Small intestine (tissue), 7 donors: ENCODE measurements around the gene GRB10. TPM values are rescaled to one million over a fixed set of nuclear protein-coding genes. Genes with fewer than 3 reads are reported as not detected.

Source experiments
- DNase-seq, 2 donors: peaks; one replicate each; pipeline versions ENCODE4 v3.0.0 to v3.0.0-alpha.2; 2013
- FAIRE-seq: peaks from 2 replicates; lab custom pipeline; 2012; peaks lifted over from hg19 to GRCh38; lab: Jason Lieb, UNC
- H3K27ac ChIP-seq, 3 donors: one replicate each; pipeline ENCODE4 v1.5.1; 2013; ENCODE audit warnings: low read length in 2 of 3, mild to moderate bottlenecking in 2 of 3, control low read depth in 1 of 3, inconsistent platforms in 1 of 3, low read depth in 1 of 3, moderate library complexity in 1 of 3
- H3K27me3 ChIP-seq, 3 donors: one replicate each; pipeline ENCODE4 v1.6.1; 2013; ENCODE audit warnings: low read length in 3 of 3, inconsistent platforms in 1 of 3; ENCODE audit not compliant: control insufficient read depth in 3 of 3, insufficient read depth in 3 of 3
- H3K36me3 ChIP-seq, 3 donors: one replicate each; pipeline ENCODE4 v1.6.1; 2013; ENCODE audit warnings: low read length in 3 of 3, inconsistent platforms in 1 of 3, low read depth in 1 of 3, mild to moderate bottlenecking in 1 of 3, moderate library complexity in 1 of 3; ENCODE audit not compliant: control insufficient read depth in 3 of 3, insufficient read depth in 2 of 3
- H3K4me1 ChIP-seq, 3 donors: one replicate each; pipeline ENCODE4 v1.6.1; 2013; ENCODE audit warnings: low read length in 2 of 3, inconsistent platforms in 1 of 3, low read depth in 1 of 3, mild to moderate bottlenecking in 1 of 3, moderate library complexity in 1 of 3; ENCODE audit not compliant: control insufficient read depth in 3 of 3, insufficient read depth in 2 of 3
- H3K4me3 ChIP-seq, 3 donors: one replicate each; pipeline ENCODE4 v1.5.1; 2013; ENCODE audit warnings: low read length in 3 of 3, control low read depth in 1 of 3, inconsistent platforms in 1 of 3, low read depth in 1 of 3, mild to moderate bottlenecking in 1 of 3, moderate library complexity in 1 of 3
- H3K9me3 ChIP-seq, 2 donors: one replicate each; pipeline ENCODE4 v1.6.1; 2013; ENCODE audit warnings: low read depth in 1 of 2, low read length in 1 of 2; ENCODE audit not compliant: control insufficient read depth in 2 of 2, insufficient read depth in 1 of 2
- WGBS, 3 donors: extraction: QIAGEN DNeasy Blood & Tissue Kit; methylation state at CpG; one replicate each; pipeline ENCODE4 v1.1.7; 2013; 5-methylcytosine and 5-hydroxymethylcytosine counted together
- polyA plus RNA-seq, 4 donors: library from polyadenylated mRNA; stranded (reverse) in 3 of 4; unstranded in 1 of 4; fragments of 200-250 nt in 3 of 4; fragments of 120-200 nt in 1 of 4; gene quantifications; one replicate each; pipeline versions ENCODE4 v1.2.1 to v1.2.3, GENCODE V29; 2013
- donor health status: healthy with polysubstance abuse.
- donor health status: control.
- donor health status: control.
- donor health status: Bipolar disorder and iron deficiency.
- donor health status: healthy.

Gene GRB10
- polyA plus RNA-seq, 4 donors = 14.5 to 33.8 (median 22.1) TPM

- H3K27ac ChIP-seq = no peak overlapping the region
- no peak for FAIRE-seq
- H3K4me3 ChIP-seq = no peak overlapping the region
- WGBS, 3 donors = 37 to 72% (median 66%) methylated on average over 9 of the region's 9 CpGs
- H3K36me3 ChIP-seq = peaks cover 0 to 14% (median 0%) of the 10 kb centered on the region in 3 donors
- DNase-seq = peak; percentile 26 to 63
- H3K27me3 ChIP-seq = no peaks in the 10 kb centered on the region
- H3K4me1 ChIP-seq = peaks cover 0 to 10% (median 2%) of the 10 kb centered on the region in 3 donors
- H3K9me3 ChIP-seq = no peaks in the 10 kb centered on the region
These were observed 26.5 kb downstream of the GRB10 start for GRCh38 chr7:50756180-50756579.

- Histone ChIP-seq H3K4me3 (no peak overlapping the region), H3K4me1 (peaks cover 0 to 10% (median 2%) of the 10 kb centered on the region in 3 donors), H3K9me3 (no peaks in the 10 kb centered on the region), H3K36me3 (peaks cover 0 to 19% (median 0%) of the 10 kb centered on the region in 3 donors), H3K27ac (no peak overlapping the region), H3K27me3 (no peaks in the 10 kb centered on the region)
- FAIRE-seq = no peak
- DNase-seq = no peak
- WGBS, 3 donors = 75 to 83% (median 78%) methylated on average over 6 of the region's 6 CpGs
These were observed 28.0 kb downstream of the GRB10 start for GRCh38 chr7:50754684-50755083.

- WGBS, 3 donors = 89 to 93% (median 90%) methylated on average over 6 of the region's 6 CpGs
- Histone ChIP-seq H3K4me3 (no peak overlapping the region), H3K27me3 (no peaks in the 10 kb centered on the region), H3K36me3 (peaks cover 0 to 19% (median 0%) of the 10 kb centered on the region in 3 donors), H3K9me3 (no peaks in the 10 kb centered on the region), H3K4me1 (peaks cover 0 to 10% (median 2%) of the 10 kb centered on the region in 3 donors), H3K27ac (no peak overlapping the region)
- DNase-seq (no peak), FAIRE-seq (no peak)
These were observed 28.5 kb downstream of the GRB10 start for GRCh38 chr7:50754241-50754640.

GRCh38 chr7:50752422-50752821 is 30.3 kb downstream of the GRB10 start:
- 93 to 95% (median 95%) methylated on average over 4 of the region's 4 CpGs for WGBS, 3 donors
- Histone ChIP-seq H3K9me3 (no peaks in the 10 kb centered on the region), H3K27ac (no peak overlapping the region), H3K27me3 (no peaks in the 10 kb centered on the region), H3K4me3 (no peak overlapping the region), H3K4me1 (peaks cover 0 to 6% (median 2%) of the 10 kb centered on the region in 3 donors), H3K36me3 (peaks cover 0 to 27% (median 0%) of the 10 kb centered on the region in 3 donors)
- no peak for FAIRE-seq
- DNase-seq = no peak

GRCh38 chr7:50751146-50751545 is 31.6 kb downstream of the GRB10 start:
- DNase-seq = no peak
- Histone ChIP-seq H3K4me3 (no peak overlapping the region), H3K27ac (no peak overlapping the region), H3K9me3 (no peaks in the 10 kb centered on the region), H3K4me1 (peaks cover 0 to under 1% (median 0%) of the 10 kb centered on the region in 3 donors), H3K27me3 (no peaks in the 10 kb centered on the region), H3K36me3 (peaks cover 0 to 28% (median 0%) of the 10 kb centered on the region in 3 donors)
- 88 to 100% (median 90%) methylated on average over 1 of the region's 1 CpG for WGBS, 3 donors
- FAIRE-seq = no peak

GRCh38 chr7:50749896-50750295 is 32.8 kb downstream of the GRB10 start:
- H3K27ac ChIP-seq = no peak overlapping the region
- 83 to 88% (median 85%) methylated on average over 3 of the region's 3 CpGs for WGBS, 3 donors

GRCh38 chr7:50748472-50748871 is 34.2 kb downstream of the GRB10 start:
- Histone ChIP-seq H3K4me1 (peaks cover 0 to 5% (median 0%) of the 10 kb centered on the region in 3 donors), H3K9me3 (no peaks in the 10 kb centered on the region), H3K27me3 (no peaks in the 10 kb centered on the region), H3K27ac (no peak overlapping the region), H3K36me3 (peaks cover 0 to 20% (median 0%) of the 10 kb centered on the region in 3 donors), H3K4me3 (no peak overlapping the region)
- DNase-seq (no peak), FAIRE-seq (no peak)
- 90 to 92% (median 90%) methylated on average over 8 of the region's 8 CpGs for WGBS, 3 donors

More at GRCh38 chr7:50749896-50750295, 32.8 kb downstream of the GRB10 start:
- FAIRE-seq (no peak), DNase-seq (no peak)
- Histone ChIP-seq H3K27me3 (no peaks in the 10 kb centered on the region), H3K4me3 (no peak overlapping the region), H3K9me3 (no peaks in the 10 kb centered on the region), H3K4me1 (no peaks in the 10 kb centered on the region), H3K36me3 (peaks cover 0 to 23% (median 0%) of the 10 kb centered on the region in 3 donors)

GRCh38 chr7:50745835-50746234 is 36.9 kb downstream of the GRB10 start:
- H3K9me3 ChIP-seq = no peaks in the 10 kb centered on the region
- WGBS, 3 donors = 72 to 80% (median 79%) methylated on average over 2 of the region's 2 CpGs
- no peak overlapping the region for H3K27ac ChIP-seq
- H3K4me3 ChIP-seq = no peak overlapping the region
- DNase-seq = no peak
- H3K27me3 ChIP-seq = no peaks in the 10 kb centered on the region
- peaks cover 0 to 17% (median 0%) of the 10 kb centered on the region in 3 donors for H3K36me3 ChIP-seq
- FAIRE-seq = no peak
- peaks cover 0 to 16% (median 1%) of the 10 kb centered on the region in 3 donors for H3K4me1 ChIP-seq

- peaks cover 0 to 16% (median 1%) of the 10 kb centered on the region in 3 donors for H3K4me1 ChIP-seq
- no peak overlapping the region for H3K4me3 ChIP-seq
- H3K36me3 ChIP-seq = peaks cover 0 to 14% (median 0%) of the 10 kb centered on the region in 3 donors
- DNase-seq = no peak
- no peaks in the 10 kb centered on the region for H3K9me3 ChIP-seq
- FAIRE-seq = no peak
- H3K27me3 ChIP-seq = no peaks in the 10 kb centered on the region
- 82 to 95% (median 84%) methylated on average over 7 of the region's 7 CpGs for WGBS, 3 donors
- no peak overlapping the region for H3K27ac ChIP-seq
These were observed 37.4 kb downstream of the GRB10 start for GRCh38 chr7:50745336-50745735.
